H1 (cell line): ENCODE measurements around the gene SEMA3E. TPM values are rescaled to one million over a fixed set of nuclear protein-coding genes. Genes with fewer than 3 reads are reported as not detected.

Source experiments
- CHD1 ChIP-seq: IDR thresholded peaks from 2 replicates; pipeline ENCODE4 v1.6.1; 2012; ENCODE audit warnings: low read depth, low read length, improper control_type of control experiment
- MAFK ChIP-seq: IDR thresholded peaks from 2 replicates; pipeline ENCODE4 v1.6.1; 2012; ENCODE audit warnings: low read depth, mild to moderate bottlenecking, improper control_type of control experiment, low read length
- SIRT6 ChIP-seq: IDR thresholded peaks from one replicate; pipeline ENCODE4 v1.7.1; 2012; ENCODE audit warnings: low read length, inconsistent platforms
- polyA plus RNA-seq, 7 experiments: library from polyadenylated mRNA; depleted of rRNA in 3 of 7; stranded (reverse) in 5 of 7; unstranded in 2 of 7; fragments of >200 nt in 5 of 7; fragments of 200-250 nt in 2 of 7; gene quantifications; 1 replicate in 5 of 7; 2 replicates in 1 of 7; 4 replicates in 1 of 7; pipeline versions ENCODE4 v1.2.1 to v1.2.3, GENCODE V29; 2011 to 2013; ENCODE audit warnings: missing spikeins in 2 of 7, mixed read lengths in 2 of 7
- total RNA-seq: library from RNA; stranded (reverse); fragmentation: NEBNext Ultra II Directional; extraction: Animal tissue kit (Norgen Biotek cat#: 25700); gene quantifications from 2 replicates; pipeline ENCODE4 v1.2.1, GENCODE V29; 2021
- TF ChIP-seq, protein P1 (sequence below): IDR thresholded peaks from 2 replicates; pipeline ENCODE4 v1.6.1; 2012; ENCODE audit warnings: inconsistent platforms
- TF ChIP-seq, protein P2 (sequence below): fragments of 300-600 bp; sonication (generic); IDR thresholded peaks from 2 replicates; pipeline ENCODE4 v1.7.1; 2012; ENCODE audit warnings: low read length, moderate library complexity, mild to moderate bottlenecking, inconsistent platforms; ENCODE audit not compliant: insufficient replicate concordance

SEMA3E gene
- total and polyA plus RNA-seq, 2 of the 8 experiments (the other 6 are each of a cell fraction or from before 2014, with no cell fraction given): 0.93 to 0.94 TPM

DNA sequence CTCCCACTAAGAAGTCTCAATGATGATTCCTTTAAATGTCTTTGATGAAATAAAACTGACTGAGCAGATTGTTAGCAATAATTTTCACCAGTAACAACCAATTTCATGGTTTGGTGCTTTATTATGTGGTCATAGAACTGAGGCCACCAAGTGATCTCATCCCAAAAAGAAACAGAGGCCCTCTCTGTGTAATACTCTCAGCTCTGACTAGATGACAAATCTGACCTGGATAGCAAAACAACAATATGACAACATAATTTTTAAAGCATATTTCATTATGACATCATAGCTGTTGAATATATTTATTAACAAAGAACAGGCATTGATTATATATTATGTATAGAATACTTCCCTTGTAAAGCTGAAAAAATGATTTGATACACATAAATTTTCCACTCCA is 5.9 kb downstream of the SEMA3E start (continued):
- TF ChIP-seq MAFK (no peak), CHD1 (no peak), SIRT6 (no peak)
- TF ChIP-seq, protein P1, sequence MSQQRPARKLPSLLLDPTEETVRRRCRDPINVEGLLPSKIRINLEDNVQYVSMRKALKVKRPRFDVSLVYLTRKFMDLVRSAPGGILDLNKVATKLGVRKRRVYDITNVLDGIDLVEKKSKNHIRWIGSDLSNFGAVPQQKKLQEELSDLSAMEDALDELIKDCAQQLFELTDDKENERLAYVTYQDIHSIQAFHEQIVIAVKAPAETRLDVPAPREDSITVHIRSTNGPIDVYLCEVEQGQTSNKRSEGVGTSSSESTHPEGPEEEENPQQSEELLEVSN: no peak
- TF ChIP-seq, protein P2, sequence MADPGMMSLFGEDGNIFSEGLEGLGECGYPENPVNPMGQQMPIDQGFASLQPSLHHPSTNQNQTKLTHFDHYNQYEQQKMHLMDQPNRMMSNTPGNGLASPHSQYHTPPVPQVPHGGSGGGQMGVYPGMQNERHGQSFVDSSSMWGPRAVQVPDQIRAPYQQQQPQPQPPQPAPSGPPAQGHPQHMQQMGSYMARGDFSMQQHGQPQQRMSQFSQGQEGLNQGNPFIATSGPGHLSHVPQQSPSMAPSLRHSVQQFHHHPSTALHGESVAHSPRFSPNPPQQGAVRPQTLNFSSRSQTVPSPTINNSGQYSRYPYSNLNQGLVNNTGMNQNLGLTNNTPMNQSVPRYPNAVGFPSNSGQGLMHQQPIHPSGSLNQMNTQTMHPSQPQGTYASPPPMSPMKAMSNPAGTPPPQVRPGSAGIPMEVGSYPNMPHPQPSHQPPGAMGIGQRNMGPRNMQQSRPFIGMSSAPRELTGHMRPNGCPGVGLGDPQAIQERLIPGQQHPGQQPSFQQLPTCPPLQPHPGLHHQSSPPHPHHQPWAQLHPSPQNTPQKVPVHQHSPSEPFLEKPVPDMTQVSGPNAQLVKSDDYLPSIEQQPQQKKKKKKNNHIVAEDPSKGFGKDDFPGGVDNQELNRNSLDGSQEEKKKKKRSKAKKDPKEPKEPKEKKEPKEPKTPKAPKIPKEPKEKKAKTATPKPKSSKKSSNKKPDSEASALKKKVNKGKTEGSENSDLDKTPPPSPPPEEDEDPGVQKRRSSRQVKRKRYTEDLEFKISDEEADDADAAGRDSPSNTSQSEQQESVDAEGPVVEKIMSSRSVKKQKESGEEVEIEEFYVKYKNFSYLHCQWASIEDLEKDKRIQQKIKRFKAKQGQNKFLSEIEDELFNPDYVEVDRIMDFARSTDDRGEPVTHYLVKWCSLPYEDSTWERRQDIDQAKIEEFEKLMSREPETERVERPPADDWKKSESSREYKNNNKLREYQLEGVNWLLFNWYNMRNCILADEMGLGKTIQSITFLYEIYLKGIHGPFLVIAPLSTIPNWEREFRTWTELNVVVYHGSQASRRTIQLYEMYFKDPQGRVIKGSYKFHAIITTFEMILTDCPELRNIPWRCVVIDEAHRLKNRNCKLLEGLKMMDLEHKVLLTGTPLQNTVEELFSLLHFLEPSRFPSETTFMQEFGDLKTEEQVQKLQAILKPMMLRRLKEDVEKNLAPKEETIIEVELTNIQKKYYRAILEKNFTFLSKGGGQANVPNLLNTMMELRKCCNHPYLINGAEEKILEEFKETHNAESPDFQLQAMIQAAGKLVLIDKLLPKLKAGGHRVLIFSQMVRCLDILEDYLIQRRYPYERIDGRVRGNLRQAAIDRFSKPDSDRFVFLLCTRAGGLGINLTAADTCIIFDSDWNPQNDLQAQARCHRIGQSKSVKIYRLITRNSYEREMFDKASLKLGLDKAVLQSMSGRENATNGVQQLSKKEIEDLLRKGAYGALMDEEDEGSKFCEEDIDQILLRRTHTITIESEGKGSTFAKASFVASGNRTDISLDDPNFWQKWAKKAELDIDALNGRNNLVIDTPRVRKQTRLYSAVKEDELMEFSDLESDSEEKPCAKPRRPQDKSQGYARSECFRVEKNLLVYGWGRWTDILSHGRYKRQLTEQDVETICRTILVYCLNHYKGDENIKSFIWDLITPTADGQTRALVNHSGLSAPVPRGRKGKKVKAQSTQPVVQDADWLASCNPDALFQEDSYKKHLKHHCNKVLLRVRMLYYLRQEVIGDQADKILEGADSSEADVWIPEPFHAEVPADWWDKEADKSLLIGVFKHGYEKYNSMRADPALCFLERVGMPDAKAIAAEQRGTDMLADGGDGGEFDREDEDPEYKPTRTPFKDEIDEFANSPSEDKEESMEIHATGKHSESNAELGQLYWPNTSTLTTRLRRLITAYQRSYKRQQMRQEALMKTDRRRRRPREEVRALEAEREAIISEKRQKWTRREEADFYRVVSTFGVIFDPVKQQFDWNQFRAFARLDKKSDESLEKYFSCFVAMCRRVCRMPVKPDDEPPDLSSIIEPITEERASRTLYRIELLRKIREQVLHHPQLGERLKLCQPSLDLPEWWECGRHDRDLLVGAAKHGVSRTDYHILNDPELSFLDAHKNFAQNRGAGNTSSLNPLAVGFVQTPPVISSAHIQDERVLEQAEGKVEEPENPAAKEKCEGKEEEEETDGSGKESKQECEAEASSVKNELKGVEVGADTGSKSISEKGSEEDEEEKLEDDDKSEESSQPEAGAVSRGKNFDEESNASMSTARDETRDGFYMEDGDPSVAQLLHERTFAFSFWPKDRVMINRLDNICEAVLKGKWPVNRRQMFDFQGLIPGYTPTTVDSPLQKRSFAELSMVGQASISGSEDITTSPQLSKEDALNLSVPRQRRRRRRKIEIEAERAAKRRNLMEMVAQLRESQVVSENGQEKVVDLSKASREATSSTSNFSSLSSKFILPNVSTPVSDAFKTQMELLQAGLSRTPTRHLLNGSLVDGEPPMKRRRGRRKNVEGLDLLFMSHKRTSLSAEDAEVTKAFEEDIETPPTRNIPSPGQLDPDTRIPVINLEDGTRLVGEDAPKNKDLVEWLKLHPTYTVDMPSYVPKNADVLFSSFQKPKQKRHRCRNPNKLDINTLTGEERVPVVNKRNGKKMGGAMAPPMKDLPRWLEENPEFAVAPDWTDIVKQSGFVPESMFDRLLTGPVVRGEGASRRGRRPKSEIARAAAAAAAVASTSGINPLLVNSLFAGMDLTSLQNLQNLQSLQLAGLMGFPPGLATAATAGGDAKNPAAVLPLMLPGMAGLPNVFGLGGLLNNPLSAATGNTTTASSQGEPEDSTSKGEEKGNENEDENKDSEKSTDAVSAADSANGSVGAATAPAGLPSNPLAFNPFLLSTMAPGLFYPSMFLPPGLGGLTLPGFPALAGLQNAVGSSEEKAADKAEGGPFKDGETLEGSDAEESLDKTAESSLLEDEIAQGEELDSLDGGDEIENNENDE: no peak
